HL-60 (cell line): Measurements from ENCODE around the gene HASPIN.

Experiments
- CTCF ChIP-seq: IDR thresholded peaks from one replicate; pipeline ENCODE4 v1.5.1; 2011; ENCODE audit warnings: low read length, control low read depth, inconsistent platforms; ENCODE audit not compliant: insufficient read depth
- POLR2AphosphoS5 ChIP-seq: IDR thresholded peaks from 2 replicates; pipeline ENCODE4 v1.6.1; 2012; ENCODE audit warnings: low read depth

- TF ChIP-seq CTCF (peak; percentile 39), POLR2AphosphoS5 (no peak)
Observed at GRCh38 chr17:3683054-3683511, 40.6 kb upstream of the HASPIN start.
